ENCODE results near the gene PIH1D1. TPM values are rescaled to one million over a fixed set of nuclear protein-coding genes. Genes with fewer than 3 reads are reported as not detected.

Gene PIH1D1
- total RNA-seq = 10 to 100 TPM; 35.2 to 43.8 (median 38.2) TPM
- polyA plus RNA-seq = 34.9 TPM
- long read RNA-seq, donor 1, transcript PIH1D1-201 (9 exons, 1,192 nt) = major isoform, 34 of 42 reads
- long read RNA-seq, donor 1, partial matches to known transcripts = 0 of 42 reads
- long read RNA-seq, donor 1, other reads (novel, unspliced or antisense) = 8 of 42 reads
- long read RNA-seq, donor 2, transcript PIH1D1-201 (9 exons, 1,192 nt) = major isoform, 15 of 21 reads
- long read RNA-seq, donor 2, partial matches to known transcripts = 0 of 21 reads
- long read RNA-seq, donor 2, other reads (novel, unspliced or antisense) = 5 of 21 reads
- long read RNA-seq, donor 3, transcript PIH1D1-201 (9 exons, 1,192 nt) = major isoform, 45 of 65 reads
- long read RNA-seq, donor 3, partial matches to known transcripts = 1 of 65 reads
- long read RNA-seq, donor 3, other reads (novel, unspliced or antisense) = 16 of 65 reads
- long read RNA-seq, donor 4, transcript PIH1D1-201 (9 exons, 1,192 nt) = major isoform, 14 of 19 reads
- long read RNA-seq, donor 4, partial matches to known transcripts = 0 of 19 reads
- long read RNA-seq, donor 4, other reads (novel, unspliced or antisense) = 5 of 19 reads

DNA sequence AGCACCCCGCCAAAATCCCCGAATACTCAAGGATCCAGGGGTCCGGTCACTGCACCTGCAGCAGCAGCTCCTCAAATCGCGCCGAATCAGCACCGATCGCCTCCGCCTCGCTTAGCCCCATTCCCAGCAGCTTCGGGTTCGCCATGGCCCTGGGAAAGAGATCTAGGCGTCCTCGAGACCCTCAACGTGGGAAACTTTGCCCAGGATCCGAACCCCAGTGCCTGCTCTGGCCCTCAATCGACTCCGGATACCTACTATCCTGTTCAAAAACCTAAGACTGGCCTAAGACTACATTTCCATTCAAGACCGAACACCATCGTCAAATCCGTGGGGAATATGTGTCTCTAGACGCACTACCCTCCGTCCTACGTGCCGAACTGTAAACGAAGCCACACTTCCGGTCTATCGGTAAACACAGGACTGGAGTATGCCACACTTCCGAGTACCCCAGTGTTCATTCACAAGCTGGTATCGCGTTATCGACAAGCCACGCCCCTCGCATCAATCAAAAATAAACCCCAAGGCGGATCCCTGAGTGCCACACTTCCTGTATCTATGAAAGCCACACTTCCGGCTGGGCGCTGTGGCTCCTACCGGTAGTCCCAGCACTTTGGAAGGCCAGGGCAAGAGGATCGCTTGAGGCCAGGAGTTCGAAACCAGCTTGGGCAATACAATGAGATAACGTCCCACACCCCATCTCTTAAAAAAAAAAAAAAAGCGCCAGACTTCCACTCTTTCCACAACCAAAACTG lies at the start of gene PIH1D1:
Gene PIH1D1 (minus strand): TSS at position 385 of the 752 bp plus-strand sequence. CDS start 240 bp downstream, at position 145.
- Histone ChIP-seq H3K27me3 (ENCODE audit: control insufficient read depth, insufficient read depth) (no peaks in the 10 kb centered on the region), H3K4me3 (ENCODE audit: low read length) (peak within 1 kb of the TSS; percentile 78), H3K4me1 (ENCODE audit: control insufficient read depth, insufficient read depth, low read length) (no peaks in the 10 kb centered on the region), H3K27ac (ENCODE audit: low read length) (peak within 1 kb of the TSS; percentile 98), H3K9me3 (ENCODE audit: control insufficient read depth, low read length) (no peaks in the 10 kb centered on the region)
- intact Hi-C loops (cut with DNase I) = no loop called here
- peak; percentile 96 to 99 (median 97) for DNase-seq
- ATAC-seq = peak; percentile 84 to 86
- WGBS = 1% methylated on average over 42 of the region's 42 CpGs

DNA sequence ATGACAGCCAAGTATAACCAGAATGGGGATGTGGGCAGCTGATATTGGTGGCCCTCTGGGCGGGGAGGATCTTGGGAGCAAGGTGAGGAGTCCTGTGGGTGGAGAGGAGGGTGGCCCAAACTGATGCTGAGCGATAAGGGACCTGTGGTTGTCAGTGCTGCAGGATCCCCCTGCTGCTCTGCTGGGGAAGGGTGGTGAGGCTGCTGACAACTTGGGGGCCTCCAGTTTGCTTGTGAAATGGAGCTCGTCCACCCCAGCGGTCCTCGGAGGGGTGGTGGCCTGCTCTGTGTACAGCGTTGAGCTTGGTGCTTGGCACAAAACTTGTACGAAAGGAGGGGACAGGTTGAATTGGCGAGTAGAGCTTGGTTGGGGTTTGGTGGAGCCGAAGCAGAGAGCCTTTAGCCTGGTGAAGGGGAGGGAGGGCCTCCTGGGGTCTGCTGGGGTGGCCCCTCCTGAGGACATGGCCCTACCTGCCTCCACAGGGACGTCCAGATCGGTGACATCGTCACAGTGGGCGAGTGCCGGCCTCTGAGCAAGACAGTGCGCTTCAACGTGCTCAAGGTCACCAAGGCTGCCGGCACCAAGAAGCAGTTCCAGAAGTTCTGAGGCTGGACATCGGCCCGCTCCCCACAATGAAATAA lies 47.5 kb upstream of the PIH1D1 start:
- H3K4me1 ChIP-seq (ENCODE audit: control insufficient read depth, insufficient read depth, low read length) = peaks cover 5% of the 10 kb centered on the region
- peak in 1 of 3 donors; percentile 43 for DNase-seq
- ATAC-seq = no peak
- intact Hi-C loops (cut with DNase I) = no loop called here
- no peaks in the 10 kb centered on the region for H3K9me3 ChIP-seq (ENCODE audit: control insufficient read depth, low read length)
- no peak overlapping the region for H3K27ac ChIP-seq (ENCODE audit: low read length)
- H3K27me3 ChIP-seq (ENCODE audit: control insufficient read depth, insufficient read depth) = no peaks in the 10 kb centered on the region
- 69% methylated on average over 19 of the region's 19 CpGs for WGBS
- no peak overlapping the region for H3K4me3 ChIP-seq (ENCODE audit: low read length)

- WGBS = 85% methylated on average over 7 of the region's 7 CpGs
- Histone ChIP-seq H3K4me3 (ENCODE audit: low read length) (no peak overlapping the region), H3K4me1 (ENCODE audit: control insufficient read depth, insufficient read depth, low read length) (peaks cover 5% of the 10 kb centered on the region), H3K27me3 (ENCODE audit: control insufficient read depth, insufficient read depth) (no peaks in the 10 kb centered on the region), H3K9me3 (ENCODE audit: control insufficient read depth, low read length) (no peaks in the 10 kb centered on the region), H3K27ac (ENCODE audit: low read length) (no peak overlapping the region)
- DNase-seq = peak in 1 of 3 donors; percentile 34
- ATAC-seq = no peak
- intact Hi-C loops (cut with DNase I) = no loop called here
Observed at GRCh38 chr19:49498475-49498874, 46.9 kb upstream of the PIH1D1 start.

DNA sequence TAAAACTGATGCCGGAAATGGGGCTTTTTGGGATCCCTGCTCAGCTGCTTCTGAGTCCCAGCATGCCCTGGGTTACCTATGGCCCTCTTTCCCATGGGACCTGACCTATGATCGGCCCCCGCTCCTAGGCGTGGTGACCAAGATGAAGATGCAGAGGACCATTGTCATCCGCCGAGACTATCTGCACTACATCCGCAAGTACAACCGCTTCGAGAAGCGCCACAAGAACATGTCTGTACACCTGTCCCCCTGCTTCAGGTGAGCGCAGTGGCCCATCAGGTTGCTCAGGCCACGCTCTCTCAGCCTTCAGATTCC lies 46.1 kb upstream of the PIH1D1 start:
- H3K27ac ChIP-seq (ENCODE audit: low read length) = no peak overlapping the region
- intact Hi-C loops (cut with DNase I) = no loop called here
- DNase-seq = peak in 1 of 3 donors; percentile 37
- WGBS = 89% methylated on average over 12 of the region's 12 CpGs
- peaks cover 3% of the 10 kb centered on the region for H3K4me1 ChIP-seq (ENCODE audit: control insufficient read depth, insufficient read depth, low read length)
- ATAC-seq = no peak
- no peaks in the 10 kb centered on the region for H3K27me3 ChIP-seq (ENCODE audit: control insufficient read depth, insufficient read depth)
- H3K4me3 ChIP-seq (ENCODE audit: low read length) = no peak overlapping the region
- no peaks in the 10 kb centered on the region for H3K9me3 ChIP-seq (ENCODE audit: control insufficient read depth, low read length)

- intact Hi-C loops (cut with DNase I) = no loop called here
Observed at GRCh38 chr19:49497047-49497788, 45.6 kb upstream of the PIH1D1 start.

GRCh38 chr19:49496574-49497008 lies 45.0 kb upstream of the PIH1D1 start:
- H3K27me3 ChIP-seq (ENCODE audit: control insufficient read depth, insufficient read depth) = no peaks in the 10 kb centered on the region
- intact Hi-C loops (cut with DNase I) = no loop called here
- H3K27ac ChIP-seq (ENCODE audit: low read length) = peak overlapping the region; percentile 94
- DNase-seq = no peak
- WGBS = under 1% methylated on average over 11 of the region's 11 CpGs
- peak overlapping the region; percentile 95 for H3K4me3 ChIP-seq (ENCODE audit: low read length)
- H3K4me1 ChIP-seq (ENCODE audit: control insufficient read depth, insufficient read depth, low read length) = peaks cover 3% of the 10 kb centered on the region
- H3K9me3 ChIP-seq (ENCODE audit: control insufficient read depth, low read length) = no peaks in the 10 kb centered on the region
- no peak for ATAC-seq

More at GRCh38 chr19:49497047-49497788, 45.6 kb upstream of the PIH1D1 start:
- Histone ChIP-seq H3K27me3 (ENCODE audit: control insufficient read depth, insufficient read depth) (no peaks in the 10 kb centered on the region), H3K4me1 (ENCODE audit: control insufficient read depth, insufficient read depth, low read length) (peaks cover 3% of the 10 kb centered on the region), H3K4me3 (ENCODE audit: low read length) (peak overlapping the region; percentile 95), H3K9me3 (ENCODE audit: control insufficient read depth, low read length) (no peaks in the 10 kb centered on the region), H3K27ac (ENCODE audit: low read length) (peak overlapping the region; percentile 94)
- ATAC-seq = no peak
- DNase-seq = peak; percentile 70 to 88 (median 80)
- 21% methylated on average over 22 of the region's 22 CpGs for whole genome bisulfite sequencing

DNA sequence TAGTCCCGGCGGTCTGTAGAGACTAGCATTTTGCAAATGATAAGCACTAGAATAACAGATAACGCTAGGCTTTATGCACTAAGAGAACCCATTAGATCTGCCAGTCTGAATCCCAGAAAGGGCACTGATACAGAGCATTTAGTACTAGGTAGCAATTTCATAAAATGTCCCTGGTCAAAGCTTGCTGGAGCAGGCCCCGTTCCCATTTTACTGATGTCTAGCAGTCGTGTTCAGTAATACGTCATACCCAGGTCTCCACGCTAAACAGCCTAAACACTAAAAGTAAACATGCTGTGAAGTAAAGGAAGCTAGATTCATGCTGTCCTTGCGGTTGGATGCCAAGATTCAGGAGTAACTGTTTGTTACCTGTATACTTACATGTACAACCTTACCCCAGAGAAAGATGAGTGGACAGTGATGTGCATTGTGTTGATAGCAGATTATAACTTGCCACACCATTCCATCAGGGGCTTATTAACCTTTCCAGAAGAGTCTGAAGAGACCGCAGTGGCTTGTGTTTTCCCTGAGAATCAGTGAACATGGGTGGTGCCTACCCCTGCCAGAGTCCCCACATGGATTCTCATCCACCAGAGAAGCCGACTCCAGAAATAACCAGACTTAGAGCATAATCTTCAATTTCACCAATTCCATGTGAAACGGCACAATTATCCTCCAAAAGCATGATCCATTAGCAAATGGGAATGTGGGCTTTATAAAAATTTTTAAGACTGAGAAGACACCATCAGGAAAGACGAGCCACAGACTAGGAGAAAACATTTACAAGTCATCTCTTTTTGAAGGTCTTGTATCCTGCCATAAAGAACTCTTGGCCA lies 41.2 kb upstream of the PIH1D1 start:
- Histone ChIP-seq H3K9me3 (ENCODE audit: control insufficient read depth, low read length) (no peaks in the 10 kb centered on the region), H3K27ac (ENCODE audit: low read length) (no peak overlapping the region), H3K4me3 (ENCODE audit: low read length) (no peak overlapping the region), H3K4me1 (ENCODE audit: control insufficient read depth, insufficient read depth, low read length) (peaks cover 6% of the 10 kb centered on the region), H3K27me3 (ENCODE audit: control insufficient read depth, insufficient read depth) (no peaks in the 10 kb centered on the region)
- WGBS = 68% methylated on average over 12 of the region's 12 CpGs
- intact Hi-C loops (cut with DNase I) = no loop called here
- ATAC-seq = no peak
- DNase-seq = no peak

DNA sequence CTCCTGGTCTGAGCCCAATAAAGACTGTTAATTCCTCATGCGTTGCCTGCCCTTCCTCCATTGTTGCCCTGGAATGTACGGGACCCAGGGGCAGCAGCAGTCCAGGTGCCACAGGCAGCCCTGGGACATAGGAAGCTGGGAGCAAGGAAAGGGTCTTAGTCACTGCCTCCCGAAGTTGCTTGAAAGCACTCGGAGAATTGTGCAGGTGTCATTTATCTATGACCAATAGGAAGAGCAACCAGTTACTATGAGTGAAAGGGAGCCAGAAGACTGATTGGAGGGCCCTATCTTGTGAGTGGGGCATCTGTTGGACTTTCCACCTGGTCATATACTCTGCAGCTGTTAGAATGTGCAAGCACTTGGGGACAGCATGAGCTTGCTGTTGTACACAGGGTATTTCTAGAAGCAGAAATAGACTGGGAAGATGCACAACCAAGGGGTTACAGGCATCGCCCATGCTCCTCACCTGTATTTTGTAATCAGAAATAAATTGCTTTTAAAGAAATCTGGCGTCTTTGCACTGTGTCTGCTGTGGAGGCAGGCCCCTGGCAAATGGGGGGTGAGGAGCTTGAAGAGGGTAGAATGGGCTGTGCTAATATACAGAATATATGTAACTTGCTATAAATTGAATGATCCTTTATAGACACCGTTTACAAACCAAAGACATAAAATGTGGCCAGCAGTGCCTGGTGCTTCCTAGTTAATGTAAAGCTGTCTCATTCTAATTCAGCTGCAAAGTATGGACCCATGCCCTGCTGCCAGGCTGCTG lies 40.4 kb upstream of the PIH1D1 start:
- no peaks in the 10 kb centered on the region for H3K27me3 ChIP-seq (ENCODE audit: control insufficient read depth, insufficient read depth)
- DNase-seq = no peak
- no peak overlapping the region for H3K4me3 ChIP-seq (ENCODE audit: low read length)
- H3K27ac ChIP-seq (ENCODE audit: low read length) = no peak overlapping the region
- 63% methylated on average over 7 of the region's 7 CpGs for WGBS
- H3K4me1 ChIP-seq (ENCODE audit: control insufficient read depth, insufficient read depth, low read length) = peaks cover 6% of the 10 kb centered on the region
- no peak for ATAC-seq
- no peaks in the 10 kb centered on the region for H3K9me3 ChIP-seq (ENCODE audit: control insufficient read depth, low read length)
- intact Hi-C loops (cut with DNase I) = no loop called here

- Histone ChIP-seq H3K27ac (ENCODE audit: low read length) (no peak overlapping the region), H3K27me3 (ENCODE audit: control insufficient read depth, insufficient read depth) (no peaks in the 10 kb centered on the region), H3K4me1 (ENCODE audit: control insufficient read depth, insufficient read depth, low read length) (peaks cover 6% of the 10 kb centered on the region), H3K9me3 (ENCODE audit: control insufficient read depth, low read length) (no peaks in the 10 kb centered on the region), H3K4me3 (ENCODE audit: low read length) (no peak overlapping the region)
- intact Hi-C loops (cut with DNase I) = no loop called here
- 64% methylated on average over 17 of the region's 17 CpGs for WGBS
- DNase-seq (no peak), ATAC-seq (no peak)
Observed at GRCh38 chr19:49491030-49491803, 39.6 kb upstream of the PIH1D1 start.
